Endothelial cell of umbilical vein (primary cell): ENCODE results near the gene TNS1. TPM values are rescaled to one million over a fixed set of nuclear protein-coding genes. Genes with fewer than 3 reads are reported as not detected.

Experiments
- BruUV-seq: library from RNA; stranded (reverse); fragments of 400-500 nt; replicated peaks from 2 replicates; lab custom pipeline; 2021; lab: Mats Ljungman, UMichigan
- CTCF ChIA-PET: fragments of 300-600, 350-600 bp; sonication (Branson Sonifier 250); formaldehyde crosslinking; loops from one replicate; lab custom pipeline; 2021; ENCODE audit warnings: antibody characterized with exemption, inconsistent platforms; lab: Charles Lee
- POLR2A ChIA-PET: fragments of 300-600, 350-600 bp; sonication (Branson Sonifier 250); formaldehyde crosslinking; loops from one replicate; lab custom pipeline; 2021; ENCODE audit warnings: antibody characterized with exemption, inconsistent platforms; lab: Charles Lee
- DNase-seq: peaks from one replicate; pipeline ENCODE4 v3.0.0-alpha.2; 2011; ENCODE audit warnings: low read depth, low spot score
- FAIRE-seq: peaks from 2 replicates; lab custom pipeline; 2011; peaks lifted over from hg19 to GRCh38; lab: Jason Lieb, UNC
- H2AFZ ChIP-seq: 2 replicates; pipeline ENCODE4 v1.6.0; 2012; ENCODE audit warnings: low read depth, low read length, control low read depth, inconsistent platforms
- H3K27ac ChIP-seq: 2 replicates; pipeline ENCODE4 v1.5.1; 2011; ENCODE audit warnings: low read depth, mild to moderate bottlenecking, control low read depth, low read length, moderate library complexity; ENCODE audit not compliant: insufficient read depth
- H3K27me3 ChIP-seq, 2 experiments: 2 replicates each; pipeline versions ENCODE4 v1.6.0 to v1.6.1; 2011; ENCODE audit warnings: low read length in 2 of 2, mixed read lengths in 1 of 2; ENCODE audit not compliant: control insufficient read depth in 2 of 2, insufficient read depth in 2 of 2
- H3K36me3 ChIP-seq, 2 experiments: 2 replicates in 1 of 2; 3 replicates in 1 of 2; pipeline ENCODE4 v1.5.1; 2011; ENCODE audit warnings: low read length in 2 of 2, mild to moderate bottlenecking in 1 of 2, moderate library complexity in 1 of 2; ENCODE audit not compliant: control insufficient read depth in 2 of 2, insufficient read depth in 2 of 2; ENCODE audit errors: extremely low read depth in 1 of 2
- H3K4me1 ChIP-seq: 3 replicates; pipeline ENCODE4 v1.5.1; 2011; ENCODE audit warnings: mild to moderate bottlenecking, low read length; ENCODE audit not compliant: control insufficient read depth, insufficient read depth; ENCODE audit errors: extremely low read depth
- H3K4me2 ChIP-seq: 2 replicates; pipeline ENCODE4 v1.6.1; 2011; ENCODE audit warnings: low read length, control low read depth, mixed read lengths; ENCODE audit not compliant: insufficient read depth
- H3K4me3 ChIP-seq, 3 experiments: fragments of 200-600 bp in 1 of 3; sonication (generic), shearing (Covaris generic) in 1 of 3; replicated peaks in 1 of 3; 2 replicates each; pipeline ENCODE4 v1.5.1; 2011 to 2016; ENCODE audit warnings: control low read depth in 3 of 3, low read length in 3 of 3, mild to moderate bottlenecking in 2 of 3, inconsistent platforms in 1 of 3, low read depth in 1 of 3, moderate library complexity in 1 of 3; ENCODE audit not compliant: insufficient read depth in 1 of 3
- H3K79me2 ChIP-seq: 2 replicates; pipeline ENCODE4 v1.6.0; 2012; ENCODE audit warnings: low read length, inconsistent platforms; ENCODE audit not compliant: control insufficient read depth, insufficient read depth
- H3K9ac ChIP-seq: replicated peaks from 2 replicates; pipeline ENCODE3; 2011; ENCODE audit warnings: low read length, control low read depth; ENCODE audit not compliant: insufficient read depth; ENCODE audit errors: extremely low read depth
- H3K9me1 ChIP-seq: replicated peaks from 3 replicates; pipeline ENCODE4 v1.6.0; 2011; ENCODE audit warnings: mild to moderate bottlenecking, low read length; ENCODE audit not compliant: control insufficient read depth, insufficient read depth; ENCODE audit errors: extremely low read depth
- H3K9me3 ChIP-seq: replicated peaks from 2 replicates; pipeline ENCODE4 v1.5.1; 2012; ENCODE audit warnings: low read length, inconsistent platforms; ENCODE audit not compliant: control insufficient read depth, insufficient read depth
- H4K20me1 ChIP-seq: replicated peaks from 2 replicates; pipeline ENCODE3; 2011; ENCODE audit warnings: mild to moderate bottlenecking, low read length; ENCODE audit not compliant: control insufficient read depth, insufficient read depth; ENCODE audit errors: extremely low read depth
- EZH2 ChIP-seq: IDR thresholded peaks from 2 replicates; pipeline ENCODE4 v1.6.1; 2012; ENCODE audit warnings: borderline replicate concordance, low read depth, mild to moderate bottlenecking, moderate library complexity, low read length, inconsistent platforms; ENCODE audit not compliant: severe bottlenecking
- JUN ChIP-seq: IDR thresholded peaks from 2 replicates; pipeline ENCODE4 v1.6.1; 2011; ENCODE audit warnings: borderline replicate concordance, low read depth; ENCODE audit not compliant: insufficient read length, insufficient read depth
- MYC ChIP-seq: IDR thresholded peaks from one replicate; pipeline ENCODE4 v1.6.1; 2011; ENCODE audit warnings: mild to moderate bottlenecking, low read depth, low read length
- dilution Hi-C: fragments of 300-500 bp; cut with MboI; formaldehyde crosslinking; loops from one replicate; pipeline ENCODE4 v1.15.0; 2019; ENCODE audit warnings: low sequenced_read_pairs; ENCODE audit not compliant: extremely low pct_ligation_motif_present
- intact Hi-C: fragments of 100-400 bp; cut with micrococcal nuclease; formaldehyde crosslinking; loops from one replicate; pipeline ENCODE4 v1.10.0; 2022
- polyA plus RNA-seq, 4 experiments: library from polyadenylated mRNA; depleted of rRNA in 3 of 4; stranded (reverse) in 3 of 4; unstranded in 1 of 4; fragments of >200 nt; gene quantifications; 2 replicates each; pipeline versions ENCODE4 v1.2.1 to v1.2.3, GENCODE V29; 2011 to 2012; ENCODE audit warnings: missing spikeins in 1 of 4
- total RNA-seq: library from RNA; stranded (reverse); gene quantifications from 2 replicates; pipeline ENCODE4 v1.2.3, GENCODE V29; 2021
- TF ChIP-seq, protein P1 (sequence below), 2 donors: IDR thresholded peaks; 1 replicate in 1 of 2; 2 replicates in 1 of 2; pipeline ENCODE4 v1.5.1; 2011; ENCODE audit warnings: low read length in 2 of 2, mild to moderate bottlenecking in 2 of 2, moderate library complexity in 2 of 2, control low read depth in 1 of 2, inconsistent platforms in 1 of 2, low read depth in 1 of 2; ENCODE audit not compliant: insufficient read depth in 1 of 2; ENCODE audit errors: extremely low read depth in 1 of 2

TNS1 gene
- total and polyA plus RNA-seq, 2 donors (not counting 3 experiments of a cell fraction or from before 2014, with no cell fraction given): 11.0 to 52.1 TPM

DNA sequence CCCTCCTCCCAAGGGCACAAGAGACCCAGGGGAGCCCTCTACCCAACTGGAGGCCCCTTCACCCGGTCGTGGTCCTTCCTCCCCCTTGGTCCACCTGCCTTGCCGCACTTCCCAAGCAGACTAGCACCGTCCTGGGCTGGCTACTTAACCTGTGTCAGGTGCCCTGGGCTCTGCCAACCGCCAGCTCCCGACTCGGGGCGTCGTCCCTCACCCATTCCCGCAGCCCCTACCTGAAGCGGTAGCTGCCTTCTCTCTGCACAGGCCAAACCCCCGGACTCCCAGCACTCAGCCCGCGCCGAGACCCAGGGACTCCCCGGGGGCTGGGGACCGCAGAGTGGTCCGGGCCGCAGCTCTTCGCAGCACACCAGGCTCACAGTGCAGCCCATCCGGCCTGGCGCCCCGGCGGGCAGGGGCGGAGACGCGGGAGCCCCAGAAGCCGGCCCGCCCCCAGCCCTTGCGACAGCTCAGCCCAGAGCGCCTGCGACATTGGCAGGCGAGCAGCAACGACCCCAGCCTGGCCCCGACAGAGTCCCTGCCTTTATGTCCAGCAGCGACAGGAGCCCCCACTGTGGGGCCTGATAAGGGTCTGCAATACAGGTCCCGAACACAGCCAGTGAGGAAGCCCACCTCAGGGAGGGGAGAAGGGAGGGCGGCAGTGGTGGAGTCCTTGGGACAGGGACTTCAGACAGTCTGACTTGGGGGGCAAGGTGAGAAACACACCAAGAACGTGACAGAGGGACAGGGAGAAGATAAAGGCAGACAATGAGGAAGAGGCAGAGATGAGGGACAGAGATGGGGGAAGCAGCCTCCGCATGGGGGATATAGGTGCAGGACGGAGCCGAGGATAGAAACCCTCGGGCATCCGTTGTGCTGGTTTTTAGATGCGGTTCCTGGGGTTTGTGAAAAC lies 31.0 kb upstream of the TNS1 start:
- no peaks in the 10 kb centered on the region for H3K9me3 ChIP-seq
- no peak for TF ChIP-seq MYC
- peak; percentile 41 for TF ChIP-seq EZH2
- no peak for TF ChIP-seq JUN
- TF ChIP-seq, protein P1, sequence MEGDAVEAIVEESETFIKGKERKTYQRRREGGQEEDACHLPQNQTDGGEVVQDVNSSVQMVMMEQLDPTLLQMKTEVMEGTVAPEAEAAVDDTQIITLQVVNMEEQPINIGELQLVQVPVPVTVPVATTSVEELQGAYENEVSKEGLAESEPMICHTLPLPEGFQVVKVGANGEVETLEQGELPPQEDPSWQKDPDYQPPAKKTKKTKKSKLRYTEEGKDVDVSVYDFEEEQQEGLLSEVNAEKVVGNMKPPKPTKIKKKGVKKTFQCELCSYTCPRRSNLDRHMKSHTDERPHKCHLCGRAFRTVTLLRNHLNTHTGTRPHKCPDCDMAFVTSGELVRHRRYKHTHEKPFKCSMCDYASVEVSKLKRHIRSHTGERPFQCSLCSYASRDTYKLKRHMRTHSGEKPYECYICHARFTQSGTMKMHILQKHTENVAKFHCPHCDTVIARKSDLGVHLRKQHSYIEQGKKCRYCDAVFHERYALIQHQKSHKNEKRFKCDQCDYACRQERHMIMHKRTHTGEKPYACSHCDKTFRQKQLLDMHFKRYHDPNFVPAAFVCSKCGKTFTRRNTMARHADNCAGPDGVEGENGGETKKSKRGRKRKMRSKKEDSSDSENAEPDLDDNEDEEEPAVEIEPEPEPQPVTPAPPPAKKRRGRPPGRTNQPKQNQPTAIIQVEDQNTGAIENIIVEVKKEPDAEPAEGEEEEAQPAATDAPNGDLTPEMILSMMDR (IDR thresholded peaks at IDR 0.05; ENCODE audit: extremely low read depth in 1 of 2, insufficient read depth in 1 of 2, low read depth in 1 of 2, low read length in 2 of 2): no peak
- H3K4me1 ChIP-seq: no peaks in the 10 kb centered on the region
- CTCF ChIA-PET: interaction anchor here (0.6 to 7.8 kb wide), 18 partner anchors 8 to 383 kb away, joined by 3 to 341 read pairs (median 4); partner anchors contain the start of gene RUFY4
- dilution Hi-C loops (no loop called here), intact Hi-C loops (loop anchor here (1.0 kb wide), 5 partner anchors 40 to 249 kb away; no protein-coding TSS in a partner anchor)
- POLR2A ChIA-PET: no interaction called here
- DNase-seq: no peak
- no peaks in the 10 kb centered on the region for H3K9me1 ChIP-seq
- no peak overlapping the region for H3K4me2 ChIP-seq
- FAIRE-seq: no peak
- no peaks in the 10 kb centered on the region for H3K36me3 ChIP-seq
- H3K27me3 ChIP-seq: peaks cover 26 to 27% of the 10 kb centered on the region in 2 experiments
- no peak overlapping the region for H2AFZ ChIP-seq
- H3K27ac ChIP-seq: no peak overlapping the region
- no peak overlapping the region for H3K4me3 ChIP-seq
- no peak overlapping the region for H3K9ac ChIP-seq
- H3K79me2 ChIP-seq: no peaks in the 10 kb centered on the region
- no peaks in the 10 kb centered on the region for H4K20me1 ChIP-seq
- no TSS peak for BruUV-seq
